NAMALWA (cell line): ENCODE results near the gene RUNX2.

Source experiments
- DNase-seq: peaks from one replicate; pipeline ENCODE4 v3.0.0-alpha.2; 2015; ENCODE audit warnings: low spot score

RUNX2 gene

DNA sequence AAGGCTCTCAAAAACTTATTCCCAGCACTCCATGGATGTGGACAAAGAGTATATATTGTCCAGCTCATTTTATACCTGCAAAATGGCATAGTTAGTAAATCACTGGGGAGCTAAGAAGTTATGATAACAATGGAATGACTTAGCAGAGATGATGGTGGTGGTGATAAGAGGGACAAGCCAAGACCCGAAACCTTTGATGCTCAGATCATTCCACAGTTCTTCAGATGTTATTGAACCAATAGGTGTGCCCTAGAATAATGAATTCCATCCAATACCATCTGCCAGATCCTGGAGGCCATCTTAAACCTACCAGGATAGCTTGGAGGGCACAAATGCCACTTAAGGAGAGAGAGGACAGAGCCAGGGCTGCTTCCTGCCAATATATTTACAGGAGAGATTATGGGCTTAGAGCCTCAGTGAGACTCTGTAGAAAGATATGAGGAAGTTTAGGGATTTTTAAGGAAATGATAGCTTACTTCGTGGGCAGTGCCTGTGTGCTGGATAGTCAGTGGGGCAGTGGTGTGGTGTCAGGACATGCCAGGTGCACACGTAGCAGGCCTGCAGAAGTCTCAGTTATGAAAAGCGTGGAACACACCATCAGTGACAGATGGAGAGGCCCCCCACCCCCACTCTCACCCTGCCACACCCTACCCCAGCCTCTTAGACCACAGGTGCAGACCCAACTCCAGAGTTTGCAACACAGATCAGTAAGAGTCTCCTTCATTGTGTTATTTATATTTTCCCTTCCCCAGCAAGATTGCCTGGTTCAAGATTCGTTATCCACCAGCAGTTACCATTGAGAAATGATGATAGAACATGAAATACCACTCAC lies 259.3 kb downstream of the RUNX2 start:
- DNase-seq, result no peak

DNA sequence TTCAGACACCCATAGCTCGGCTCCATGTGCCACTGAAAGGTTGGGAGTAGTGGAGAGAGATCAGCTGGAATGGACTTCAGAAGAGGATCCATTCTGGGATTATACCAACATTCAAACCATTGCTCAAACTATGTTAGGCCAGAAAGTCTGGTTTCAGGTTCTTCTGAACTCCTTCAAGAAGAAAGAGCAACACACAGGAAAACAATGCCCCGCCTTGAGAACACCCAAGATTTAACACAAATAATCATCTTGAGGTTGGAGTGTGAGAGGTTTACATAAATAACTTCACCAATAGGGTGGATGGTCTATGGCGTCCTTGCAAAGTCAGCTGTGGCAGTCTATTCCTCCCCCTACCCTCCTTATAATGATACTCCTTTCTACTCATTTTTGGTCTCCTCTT lies 261.2 kb downstream of the RUNX2 start:
- DNase-seq, result no peak

DNA sequence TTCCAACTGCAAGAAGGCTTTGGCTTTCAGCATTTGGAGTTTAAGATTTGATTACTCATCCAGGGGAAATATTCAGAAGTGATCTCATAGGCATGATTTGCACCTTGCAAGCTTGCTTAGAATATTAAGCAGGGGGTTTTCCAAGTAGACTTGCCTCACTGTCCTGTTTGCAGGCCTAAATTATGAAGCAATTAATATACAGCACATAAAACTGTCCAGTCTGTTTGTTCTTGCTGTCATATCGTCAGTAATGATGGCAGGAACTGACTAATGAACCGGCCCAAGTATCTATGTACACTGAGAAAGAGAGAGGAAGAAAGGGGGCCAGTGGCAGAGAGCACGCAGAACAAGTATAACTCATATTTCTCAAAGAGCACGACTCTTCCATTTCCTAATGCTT lies 262.1 kb downstream of the RUNX2 start:
- DNase-seq, result no peak

DNA sequence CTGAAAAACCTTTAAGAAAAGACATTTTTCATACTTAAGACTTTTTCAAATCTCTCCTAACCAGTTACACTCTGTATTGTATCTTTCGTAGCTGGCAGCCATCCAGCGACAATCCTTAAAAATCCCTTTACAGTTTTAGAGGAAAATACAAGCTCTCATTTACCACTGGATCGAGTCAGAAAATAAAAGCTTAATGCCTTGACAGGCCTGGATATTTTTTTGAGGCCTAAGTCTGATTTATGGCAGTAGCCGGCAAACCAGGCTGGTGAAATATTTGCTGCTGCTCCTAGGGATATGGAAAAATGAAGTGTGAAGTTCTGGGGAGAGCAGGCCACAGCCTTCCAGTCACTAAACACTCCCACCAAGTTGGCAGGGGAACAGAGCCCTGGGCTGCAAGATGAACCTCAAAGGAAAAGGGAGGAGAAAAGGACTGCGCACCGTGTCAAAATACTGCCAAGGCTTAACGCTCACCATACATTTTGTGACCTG lies 262.6 kb downstream of the RUNX2 start:
- DNase-seq, result no peak

DNA sequence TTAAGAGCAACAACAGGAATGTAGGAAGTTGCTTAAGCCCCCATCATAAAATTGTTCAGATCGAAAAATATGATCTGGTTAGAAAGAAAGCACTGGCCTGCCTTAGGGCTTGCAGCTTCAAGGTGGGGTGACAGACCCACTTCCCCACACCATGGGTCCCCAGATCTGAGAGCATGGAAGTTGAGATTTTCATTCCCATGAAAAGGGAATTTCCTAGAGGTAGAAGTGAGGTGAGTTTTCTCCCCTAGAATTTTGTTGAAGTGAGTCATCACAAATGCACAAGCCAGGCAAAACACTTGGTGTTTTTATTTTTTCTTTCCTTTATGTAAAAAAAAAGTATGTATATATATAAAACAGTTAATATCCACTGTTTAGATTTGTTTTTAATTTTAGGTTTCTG lies 263.2 kb downstream of the RUNX2 start:
- DNase-seq, result no peak

DNA sequence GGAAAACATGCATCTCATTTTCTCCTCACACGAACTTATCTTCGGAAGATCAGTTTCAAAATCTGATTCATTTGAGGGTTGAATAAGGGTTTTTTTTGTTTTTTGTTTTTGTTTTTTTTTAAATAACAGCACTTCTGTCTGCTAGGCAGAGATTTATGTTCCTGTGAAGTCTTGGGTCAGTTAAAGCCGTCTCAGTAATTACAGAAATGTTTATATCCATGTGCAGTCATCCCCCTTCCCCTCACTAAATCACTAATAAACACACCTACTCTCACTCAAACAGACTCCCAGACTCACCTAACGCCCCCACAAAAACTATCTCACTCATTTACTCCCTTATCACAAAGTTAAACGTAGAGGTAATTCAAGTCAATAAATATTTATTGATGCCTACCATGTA lies 263.8 kb downstream of the RUNX2 start:
- DNase-seq, result no peak

DNA sequence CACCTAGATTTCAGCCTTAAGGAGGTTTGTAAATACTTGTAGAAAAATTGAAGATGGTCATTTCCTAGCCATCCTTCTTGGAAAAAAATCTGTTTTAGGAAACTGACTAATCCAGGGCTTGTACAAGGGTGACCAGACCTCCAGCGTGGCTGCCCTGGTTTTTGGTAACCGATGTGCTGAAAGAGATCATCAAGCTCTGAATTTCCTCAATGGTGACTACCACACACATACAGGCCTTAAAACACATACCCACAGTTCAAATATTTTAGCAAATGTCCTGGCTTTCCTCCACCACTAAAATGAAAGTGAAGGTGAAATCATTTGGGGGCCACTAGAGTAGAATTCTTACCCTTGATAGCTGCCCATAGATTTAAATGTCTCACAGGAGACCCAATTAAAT lies 264.9 kb downstream of the RUNX2 start:
- no peak for DNase-seq

DNA sequence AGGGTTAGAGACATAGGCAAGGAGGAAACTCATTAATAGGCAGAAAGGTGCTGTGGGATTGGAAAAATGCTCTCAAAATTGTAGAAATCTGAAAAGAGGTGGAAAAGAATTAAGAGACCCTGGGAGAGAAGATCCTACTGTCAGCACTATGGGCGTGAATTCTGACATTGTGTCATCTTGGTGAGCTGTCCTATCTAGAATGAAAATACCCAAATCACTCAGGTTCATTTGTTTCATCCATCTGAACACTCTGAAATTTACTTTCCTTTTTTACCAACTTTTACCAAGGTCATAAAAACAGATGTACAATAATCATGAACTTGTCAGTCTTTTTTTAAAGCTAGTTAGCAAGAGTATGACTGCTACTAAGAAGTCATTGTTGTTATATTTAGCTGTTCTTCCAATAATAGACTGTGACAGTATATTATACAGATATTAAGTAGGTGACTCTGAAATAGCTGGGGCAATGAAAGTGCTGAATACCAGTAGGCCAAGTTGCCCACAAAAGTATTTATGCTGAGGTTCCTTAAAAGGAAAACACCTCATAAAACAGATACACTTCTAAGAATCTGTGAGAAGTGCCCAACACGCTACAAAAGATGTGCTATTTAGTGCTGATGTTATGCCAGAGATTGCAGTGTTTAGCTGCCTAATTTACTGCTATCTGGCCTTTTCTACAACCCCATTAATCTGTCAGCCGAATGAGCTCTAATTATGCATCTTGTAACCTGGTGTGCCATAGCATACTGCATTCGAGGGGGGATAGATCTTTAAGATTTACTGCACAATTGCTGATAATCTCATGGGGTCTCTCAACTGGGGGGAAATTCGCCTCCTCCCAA lies 267.1 kb downstream of the RUNX2 start:
- no peak for DNase-seq

DNA sequence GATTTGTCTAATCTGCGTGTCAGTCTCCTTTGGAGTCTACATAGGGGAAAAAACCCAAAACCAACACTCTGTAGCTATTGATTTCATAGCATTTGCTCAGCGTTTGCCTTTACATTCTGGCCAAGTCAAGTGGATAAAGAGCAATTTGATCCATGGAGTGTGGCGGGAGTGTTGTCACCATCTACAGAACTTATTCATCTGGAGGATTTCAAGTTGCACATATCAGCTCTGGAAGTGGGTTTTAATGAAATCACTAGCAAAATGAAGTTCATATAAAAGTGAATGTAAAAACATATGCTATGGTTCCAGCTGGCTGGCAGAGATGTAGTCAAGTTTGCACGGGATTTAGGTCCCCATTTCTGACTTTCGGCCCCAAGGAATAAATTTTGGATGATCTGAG lies 269.3 kb downstream of the RUNX2 start:
- no peak for DNase-seq

DNA sequence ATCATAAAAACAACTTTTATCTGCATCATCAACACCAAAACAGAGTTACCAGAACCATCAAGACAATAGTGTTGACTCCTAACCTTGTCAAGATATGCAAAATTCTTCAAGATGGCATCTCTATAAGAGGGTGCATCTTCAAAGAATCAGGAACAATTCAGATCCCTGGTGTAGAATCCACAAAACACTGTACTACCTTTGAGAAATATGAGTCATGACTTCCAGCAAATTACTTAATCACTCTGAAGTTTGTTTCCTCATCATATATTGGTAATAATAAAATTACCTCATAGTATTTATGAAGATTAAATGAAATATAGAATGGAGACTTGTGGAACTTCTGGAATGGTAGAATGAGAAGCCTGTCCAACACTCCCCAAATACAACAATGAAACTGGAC lies 270.9 kb downstream of the RUNX2 start:
- DNase-seq, result no peak

DNA sequence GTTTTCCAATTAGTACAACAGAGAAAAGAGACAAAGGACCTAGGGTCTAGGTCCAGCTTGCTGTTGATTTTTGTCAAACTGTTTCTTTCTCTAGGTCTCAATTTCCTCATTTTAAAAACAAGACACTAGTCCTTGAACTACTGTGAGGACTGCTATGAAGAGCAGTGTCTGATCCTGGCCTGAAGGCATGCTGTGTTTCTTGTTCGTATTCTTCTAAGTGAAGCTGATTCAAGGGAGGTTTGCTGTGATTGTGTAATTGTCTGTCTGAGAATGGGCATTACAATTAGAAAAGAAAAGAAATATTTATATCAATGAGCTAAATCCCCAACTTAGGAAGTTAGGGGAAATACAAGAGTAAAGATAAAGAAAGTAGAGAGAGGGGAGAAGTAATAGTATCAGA lies 277.8 kb downstream of the RUNX2 start:
- DNase-seq, result no peak

DNA sequence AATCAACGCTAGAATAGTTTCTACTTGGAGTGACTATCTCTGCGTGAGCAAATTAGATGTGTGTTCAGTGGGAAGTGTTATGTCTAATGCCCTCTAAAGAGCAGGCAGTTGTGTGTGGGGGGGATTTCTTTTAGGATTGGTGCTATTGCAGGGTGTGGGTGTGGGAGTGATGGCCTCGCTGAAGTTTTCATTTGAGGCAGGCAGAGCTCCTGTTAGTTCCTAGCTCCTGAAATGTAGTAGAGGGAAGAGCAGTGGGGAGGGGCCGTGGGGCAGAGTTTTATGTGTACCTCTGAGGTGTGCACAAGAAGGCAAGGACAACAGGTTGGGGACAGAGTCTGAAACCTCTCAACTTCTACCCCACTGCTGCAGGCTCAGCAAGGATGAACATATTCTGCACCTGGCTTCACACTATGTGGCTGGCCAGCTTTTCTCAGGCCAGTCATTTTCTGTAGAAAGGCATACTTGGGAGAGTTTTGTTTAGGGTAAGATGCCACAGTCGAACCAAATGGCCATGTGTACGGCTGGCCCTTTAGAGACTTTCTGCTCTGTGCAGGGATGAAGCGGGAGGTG lies 278.8 kb downstream of the RUNX2 start:
- no peak for DNase-seq

DNA sequence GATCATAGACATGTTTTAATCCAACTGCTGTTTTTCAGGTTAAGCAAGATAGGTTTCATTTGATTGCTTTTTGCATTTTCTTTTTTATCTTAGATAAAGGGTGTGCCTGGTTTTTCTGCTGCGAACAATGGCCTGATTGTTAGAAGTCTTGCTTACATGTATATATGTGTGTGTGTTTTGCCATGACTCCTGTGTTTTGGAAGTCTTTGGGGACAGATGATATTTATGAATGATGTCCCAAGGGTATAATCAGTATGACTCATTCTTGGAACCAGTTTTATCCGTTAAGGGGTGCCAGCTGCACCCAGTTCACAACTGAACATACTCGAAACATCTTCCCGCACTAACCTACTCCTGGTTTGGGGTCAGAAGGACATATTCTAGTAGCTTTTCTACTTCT lies 279.7 kb downstream of the RUNX2 start:
- DNase-seq, result no peak

DNA sequence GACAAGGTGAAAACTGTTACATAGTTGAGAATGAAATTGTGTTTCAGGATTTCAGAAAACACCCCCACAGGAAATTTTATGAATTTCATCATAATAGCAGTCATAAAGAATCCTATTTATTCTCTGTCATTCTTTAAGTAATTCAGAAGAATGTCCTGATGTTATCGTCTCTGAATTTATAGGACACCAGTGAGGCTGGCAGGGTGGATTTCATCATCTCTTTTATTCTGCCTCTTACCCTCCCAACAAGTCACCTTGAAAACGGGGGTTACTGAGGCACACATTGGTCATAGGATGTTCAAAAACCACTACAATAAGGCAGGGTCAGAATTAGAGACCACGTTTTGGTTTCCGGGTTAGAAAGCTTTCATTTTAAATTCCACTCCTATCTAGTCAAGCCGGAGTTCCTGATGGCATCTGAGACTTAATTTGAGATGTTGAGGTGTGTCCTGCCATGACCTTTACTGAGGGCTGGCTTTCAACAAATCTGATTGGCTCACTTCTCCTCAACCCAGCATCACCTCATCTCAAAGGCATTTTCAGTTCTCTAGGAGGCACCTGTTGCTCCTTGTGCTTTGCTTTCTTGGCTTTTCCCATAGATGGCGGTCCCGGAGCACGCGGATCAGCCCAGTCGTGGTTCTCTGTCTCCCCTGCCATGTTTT lies 280.3 kb downstream of the RUNX2 start:
- DNase-seq, result no peak

DNA sequence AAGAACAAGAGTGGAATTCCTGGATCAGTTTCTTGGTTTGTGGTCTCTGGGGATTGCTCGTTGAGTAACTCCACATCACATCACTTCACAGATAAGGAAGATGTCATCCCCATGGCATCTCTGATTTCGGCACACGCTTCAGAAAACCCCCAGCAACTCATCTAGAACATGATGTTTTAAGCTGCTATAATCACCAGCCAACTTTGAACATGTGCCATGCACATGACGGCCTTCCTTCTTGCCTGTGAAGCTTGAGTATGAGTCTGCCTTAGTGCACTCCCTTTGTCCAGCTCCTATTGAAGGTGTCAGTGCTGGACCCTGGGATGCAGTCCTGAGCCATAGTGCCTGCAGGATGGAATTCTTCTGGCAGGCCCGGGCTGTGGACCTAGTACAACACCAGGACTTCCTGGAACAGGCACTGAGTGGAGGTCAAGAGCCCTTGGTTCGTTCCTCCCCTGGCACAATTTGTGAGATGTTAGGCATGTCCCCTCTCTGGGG lies 281.1 kb downstream of the RUNX2 start:
- DNase-seq, result no peak

DNA sequence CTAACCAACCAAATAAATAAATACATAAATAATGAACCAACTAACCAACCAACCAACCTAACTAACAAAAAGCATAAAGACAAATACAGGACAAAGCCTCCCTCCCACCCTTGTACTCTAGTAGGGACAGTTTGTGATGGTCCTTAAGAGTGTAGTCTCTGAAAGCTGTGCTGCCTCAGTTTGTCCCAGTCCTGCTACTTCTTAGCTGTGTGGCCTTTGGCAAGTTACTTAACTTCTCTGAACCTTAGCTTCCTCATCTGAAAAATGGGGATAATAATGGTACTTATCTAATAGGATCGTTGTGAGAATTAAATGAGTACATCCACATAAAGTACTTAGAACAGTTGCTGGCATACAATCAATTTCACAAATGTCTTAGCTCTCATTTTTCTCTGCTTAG lies 282.2 kb downstream of the RUNX2 start:
- no peak for DNase-seq

DNA sequence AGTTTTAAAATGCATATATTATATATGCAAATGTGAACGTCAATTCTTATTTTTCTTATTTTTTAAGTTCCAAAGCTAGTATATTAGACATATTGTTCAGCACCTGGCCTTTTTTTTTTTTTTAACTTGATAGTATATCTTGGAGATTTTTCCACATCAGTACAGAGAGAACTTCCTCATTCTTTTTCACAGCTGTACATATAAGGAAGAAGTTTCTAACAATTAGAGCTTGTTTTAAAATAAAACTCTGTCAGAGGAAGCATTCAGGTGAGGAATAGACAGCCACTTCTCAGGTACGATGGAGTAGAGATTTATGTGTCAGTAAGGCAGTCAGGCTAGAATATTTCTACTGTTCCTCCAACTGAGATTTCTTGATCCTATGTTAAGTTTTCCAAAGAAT lies 282.7 kb downstream of the RUNX2 start:
- DNase-seq, result no peak

DNA sequence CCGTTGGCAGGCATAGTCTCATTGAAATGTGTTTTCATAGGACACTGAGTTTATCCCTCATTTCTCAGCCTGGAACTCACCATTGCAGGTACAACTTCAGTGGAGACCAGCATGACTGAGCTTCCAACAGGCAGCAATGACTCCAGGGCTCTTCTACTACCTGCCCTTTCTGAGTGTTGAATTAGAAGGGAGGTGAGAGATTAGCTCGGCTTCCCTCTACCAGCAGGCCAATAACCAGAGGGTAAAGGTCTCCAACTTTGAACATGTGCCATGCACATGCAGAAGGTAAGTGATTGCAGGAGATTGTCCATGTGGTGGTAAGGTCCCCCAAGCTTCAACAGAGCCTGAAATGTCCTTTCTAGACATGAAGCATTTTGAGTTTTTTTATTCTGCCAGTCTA lies 283.4 kb downstream of the RUNX2 start:
- DNase-seq, result no peak

DNA sequence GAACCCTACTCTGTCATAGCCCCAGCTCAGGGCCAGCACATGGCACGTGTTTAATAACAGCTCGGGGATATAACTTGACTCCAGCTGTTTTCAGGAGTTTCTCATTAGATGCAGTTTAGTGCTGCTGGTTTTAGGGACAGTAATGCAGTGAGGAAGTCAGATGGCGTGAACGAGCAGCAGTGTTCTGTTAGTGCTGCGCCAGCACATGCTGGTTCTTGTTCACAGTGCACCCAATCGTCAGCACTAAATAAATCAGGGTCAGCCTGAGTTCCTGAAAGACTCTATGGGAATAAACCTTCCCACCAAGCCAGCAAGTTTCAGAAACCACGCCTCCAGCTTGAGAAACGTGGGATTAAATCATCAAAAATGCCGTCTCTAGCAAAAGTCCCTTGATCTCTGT lies 285.5 kb downstream of the RUNX2 start:
- DNase-seq, result no peak

DNA sequence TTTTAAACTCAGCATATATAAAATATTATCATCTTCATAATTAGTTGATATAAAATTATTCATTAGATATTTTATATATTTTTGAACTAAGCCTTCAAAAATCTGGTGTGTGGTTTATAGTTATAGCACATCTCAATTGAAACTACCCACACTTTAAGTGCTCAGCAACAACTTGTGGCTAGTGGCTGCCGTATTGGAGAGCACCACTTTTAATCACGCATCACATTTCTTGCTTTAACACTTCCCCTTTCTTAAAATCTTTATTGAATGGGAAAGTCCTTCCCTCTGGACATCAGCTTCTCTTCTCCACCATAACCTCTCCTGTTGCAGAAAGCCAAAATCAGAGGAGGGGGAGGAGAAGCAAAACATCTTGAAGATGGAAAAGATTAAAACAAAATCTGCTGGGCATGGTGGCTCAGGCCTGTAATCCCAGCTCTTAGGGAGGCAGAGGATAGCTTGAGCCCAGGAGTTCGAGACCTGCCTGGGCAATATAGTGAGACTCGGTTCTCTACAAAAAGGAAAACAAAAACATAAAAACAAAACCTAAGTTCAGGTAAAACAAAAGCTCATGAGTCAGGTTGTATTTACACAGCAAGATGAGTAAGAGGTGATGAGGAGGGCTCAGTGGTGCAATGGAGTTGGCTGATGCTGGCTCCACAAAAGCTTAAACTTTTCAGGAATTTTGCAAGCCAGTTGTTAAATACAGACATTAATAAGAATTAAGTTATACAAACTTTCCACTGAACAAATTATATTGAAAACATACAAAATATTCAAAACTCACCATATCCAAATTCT lies 286.6 kb downstream of the RUNX2 start:
- DNase-seq, result no peak

DNA sequence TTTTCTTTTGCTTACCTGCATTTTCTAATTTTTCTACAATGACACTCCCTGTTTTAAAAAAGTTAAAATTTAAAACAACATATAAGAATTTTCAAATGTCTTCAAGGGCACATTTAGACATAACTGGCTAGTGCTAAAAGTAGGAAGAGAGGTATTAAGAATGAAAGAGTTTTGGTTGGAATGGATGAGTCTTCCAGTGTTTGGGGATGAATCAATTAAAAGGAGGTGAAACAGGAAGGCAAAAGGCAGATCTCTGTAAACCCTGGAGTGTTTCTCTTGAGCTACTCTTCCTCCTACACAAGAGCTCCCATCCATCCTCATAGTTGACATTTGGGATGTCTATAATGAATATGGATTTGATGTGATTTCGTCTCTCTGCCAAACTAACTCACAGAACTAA lies 288.1 kb downstream of the RUNX2 start:
- DNase-seq, result no peak
